HG03060 (cell line): Measurements from ENCODE around the gene COA3.
"Not testable (repeated sequence)": the region's sequence is repeated elsewhere in the genome, so short reads cannot be mapped to it uniquely, and the experiment has no call there.

Source experiments
- ATAC-seq: cut with Tn5 transposase; IDR thresholded peaks from one replicate; pipeline ENCODE4 v1.9.1; 2021; ENCODE audit warnings: low read depth, moderate number of reproducible peaks; ENCODE audit not compliant: unreplicated experiment

Gene COA3

GRCh38 chr17:42783062-42783790 lies 15.3 kb downstream of the COA3 start:
- no peak for ATAC-seq

- no peak for ATAC-seq
Measured at GRCh38 chr17:42782166-42783061, 16.1 kb downstream of the COA3 start.

GRCh38 chr17:42781639-42782165 lies 16.8 kb downstream of the COA3 start:
- ATAC-seq: no peak

GRCh38 chr17:42780851-42781638 lies 17.5 kb downstream of the COA3 start:
- ATAC-seq: no peak

- ATAC-seq: no peak
Measured at GRCh38 chr17:42779936-42780850, 18.3 kb downstream of the COA3 start, which contains the start of gene WNK4. TSS of gene WNK4 (plus strand) at chr17:42780610. CDS start at chr17:42780699, 89 bp downstream.

- ATAC-seq: no peak
Measured at GRCh38 chr17:42779304-42779935, 19.1 kb downstream of the COA3 start.

- ATAC-seq: no peak
Measured at GRCh38 chr17:42778570-42778969, 19.9 kb downstream of the COA3 start.

GRCh38 chr17:42775534-42776098 lies 22.9 kb downstream of the COA3 start:
- no peak for ATAC-seq

GRCh38 chr17:42774066-42774745 lies 24.3 kb downstream of the COA3 start:
- ATAC-seq: no peak

- ATAC-seq: no peak
Measured at GRCh38 chr17:42773290-42774035, 25.0 kb downstream of the COA3 start, which contains the start of gene VPS25. TSS of gene VPS25 (plus strand) at chr17:42773449. CDS start at chr17:42773476, 27 bp downstream.

GRCh38 chr17:42772945-42773289 lies 25.6 kb downstream of the COA3 start:
- ATAC-seq: no peak

GRCh38 chr17:42769964-42770363 lies 28.5 kb downstream of the COA3 start:
- not testable (repeated sequence) for ATAC-seq

GRCh38 chr17:42768006-42768405 lies 30.5 kb downstream of the COA3 start:
- ATAC-seq: not testable (repeated sequence)

GRCh38 chr17:42767512-42767911 lies 31.0 kb downstream of the COA3 start:
- ATAC-seq: no peak

- ATAC-seq: no peak
Measured at GRCh38 chr17:42766124-42766523, 32.4 kb downstream of the COA3 start.

GRCh38 chr17:42761638-42762037 lies 36.9 kb downstream of the COA3 start:
- ATAC-seq: no peak
